SU-DHL-6 (cell line): ENCODE data around the gene PTGDS.

Experiments used
- H2AFZ ChIP-seq: fragments of 200-600 bp; sonication (generic); 2 replicates; pipeline ENCODE4 v1.6.1; 2014; ENCODE audit warnings: low read depth, mild to moderate bottlenecking, moderate library complexity, mixed read lengths, antibody characterized with exemption, low read length; ENCODE audit not compliant: severe bottlenecking
- H3F3A ChIP-seq: fragments of 200-600 bp; shearing (Covaris generic); 2 replicates; pipeline ENCODE4 v1.6.0; 2016; ENCODE audit warnings: antibody characterized with exemption, mild to moderate bottlenecking; ENCODE audit not compliant: insufficient read depth
- H3K27ac ChIP-seq: fragments of 200-600 bp; sonication (generic); 2 replicates; pipeline ENCODE4 v1.5.1; 2016; ENCODE audit warnings: low read depth, mild to moderate bottlenecking, low read length, moderate library complexity, mixed read lengths
- H3K27me3 ChIP-seq: fragments of 200-600 bp; sonication (generic), shearing (Covaris generic); 2 replicates; pipeline ENCODE4 v1.6.0; 2014; ENCODE audit warnings: mild to moderate bottlenecking, low read length
- H3K36me3 ChIP-seq: fragments of 200-600 bp; sonication (generic); 2 replicates; pipeline ENCODE4 v1.6.1; 2014; ENCODE audit warnings: mild to moderate bottlenecking, low read length, mixed read lengths
- H3K4me2 ChIP-seq: fragments of 300-600, 200-600 bp; shearing (Covaris generic), sonication (generic); 2 replicates; pipeline ENCODE4 v1.6.0; 2014; ENCODE audit warnings: low read length, low read depth, mild to moderate bottlenecking; ENCODE audit not compliant: poor library complexity, severe bottlenecking
- H3K4me3 ChIP-seq: fragments of 200-600 bp; sonication (generic); 2 replicates; pipeline ENCODE4 v1.5.1; 2014; ENCODE audit warnings: antibody characterized with exemption, low read length, mild to moderate bottlenecking, mixed read lengths; ENCODE audit not compliant: insufficient read depth, poor library complexity, severe bottlenecking
- H3K79me2 ChIP-seq: fragments of 200-600 bp; sonication (generic); 2 replicates; pipeline ENCODE4 v1.6.1; 2014; ENCODE audit warnings: mild to moderate bottlenecking, low read length, moderate library complexity; ENCODE audit not compliant: insufficient read depth
- H3K9ac ChIP-seq: fragments of 200-600 bp; sonication (generic); 2 replicates; pipeline ENCODE4 v1.7.0; 2014; ENCODE audit warnings: mild to moderate bottlenecking, low read length
- H3K9me2 ChIP-seq: fragments of 200-600 bp; sonication (generic); replicated peaks from 2 replicates; pipeline ENCODE4 v1.6.1; 2014; ENCODE audit warnings: low read length; ENCODE audit not compliant: insufficient read depth
- H3K9me3 ChIP-seq: fragments of 200-600 bp; sonication (generic); 2 replicates; pipeline ENCODE4 v1.6.1; 2014; ENCODE audit warnings: low read length, mixed read lengths; ENCODE audit not compliant: insufficient read depth
- H4K20me1 ChIP-seq: fragments of 200-600 bp; sonication (generic); 2 replicates; pipeline ENCODE4 v1.6.1; 2014; ENCODE audit warnings: low read depth, mild to moderate bottlenecking, antibody characterized with exemption, low read length, moderate library complexity, mixed read lengths
- CTCF ChIP-seq: fragments of 200-600 bp; sonication (generic); IDR thresholded peaks from one replicate; pipeline ENCODE4 v1.5.1; 2017; ENCODE audit warnings: antibody characterized with exemption, mild to moderate bottlenecking, low read length, moderate library complexity; ENCODE audit not compliant: insufficient read depth, poor library complexity, severe bottlenecking
- EZH2phosphoT487 ChIP-seq: fragments of 200-600 bp; sonication (generic), shearing (Covaris generic); conservative IDR thresholded peaks from 2 replicates; pipeline ENCODE4 v1.6.1; 2018; ENCODE audit warnings: mild to moderate bottlenecking, antibody characterized with exemption, low read length, moderate library complexity, mixed read lengths

PTGDS gene

GRCh38 chr9:137013571-137013940 is 36.3 kb downstream of the PTGDS start:
- H3K4me3 ChIP-seq: no peak overlapping the region
- no peaks in the 10 kb centered on the region for H3K79me2 ChIP-seq
- no peaks in the 10 kb centered on the region for H3K9me2 ChIP-seq
- TF ChIP-seq EZH2phosphoT487: no peak
- no peak for TF ChIP-seq CTCF
- no peak overlapping the region for H3K9ac ChIP-seq
- no peaks in the 10 kb centered on the region for H3K9me3 ChIP-seq
- no peaks in the 10 kb centered on the region for H4K20me1 ChIP-seq
- no peaks in the 10 kb centered on the region for H3K27me3 ChIP-seq
- no peak overlapping the region for H3K4me2 ChIP-seq
- H3F3A ChIP-seq: no peaks in the 10 kb centered on the region
- H3K27ac ChIP-seq: no peak overlapping the region
- no peaks in the 10 kb centered on the region for H3K36me3 ChIP-seq
- no peak overlapping the region for H2AFZ ChIP-seq

- TF ChIP-seq CTCF (no peak), EZH2phosphoT487 (no peak)
- Histone ChIP-seq H3K4me2 (no peak overlapping the region), H3K9ac (no peak overlapping the region), H3K79me2 (no peaks in the 10 kb centered on the region), H3K9me3 (no peaks in the 10 kb centered on the region), H3K27me3 (no peaks in the 10 kb centered on the region), H3K9me2 (no peaks in the 10 kb centered on the region), H4K20me1 (no peaks in the 10 kb centered on the region), H3K36me3 (no peaks in the 10 kb centered on the region), H2AFZ (no peak overlapping the region), H3K4me3 (no peak overlapping the region), H3F3A (no peaks in the 10 kb centered on the region), H3K27ac (no peak overlapping the region)
Measured at GRCh38 chr9:137014166-137014565, 36.9 kb downstream of the PTGDS start.

GRCh38 chr9:137014776-137015539 is 37.7 kb downstream of the PTGDS start:
- no peaks in the 10 kb centered on the region for H4K20me1 ChIP-seq
- no peak overlapping the region for H3K4me3 ChIP-seq
- no peaks in the 10 kb centered on the region for H3K9me3 ChIP-seq
- H3K9me2 ChIP-seq: no peaks in the 10 kb centered on the region
- no peak overlapping the region for H3K4me2 ChIP-seq
- H3K9ac ChIP-seq: no peak overlapping the region
- H3K27me3 ChIP-seq: no peaks in the 10 kb centered on the region
- H3K36me3 ChIP-seq: no peaks in the 10 kb centered on the region
- no peaks in the 10 kb centered on the region for H3K79me2 ChIP-seq
- no peak overlapping the region for H3K27ac ChIP-seq
- no peak for TF ChIP-seq EZH2phosphoT487
- no peak for TF ChIP-seq CTCF
- no peaks in the 10 kb centered on the region for H3F3A ChIP-seq
- H2AFZ ChIP-seq: no peak overlapping the region
